Activated CD4-positive, alpha-beta T cell treated with anti-CD3 and anti-CD28 coated beads, Interleukin-2, amount 50 U/mL, for 4 hours (primary cell): Measurements from ENCODE around the gene CCDC68.
"Not testable (repeated sequence)": the region's sequence is repeated elsewhere in the genome, so short reads cannot be mapped to it uniquely, and the experiment has no call there.

Experiments used
- DNase-seq, 2 experiments: peaks; one replicate each; pipeline ENCODE4 v3.0.0-alpha.2; 2020

Gene CCDC68

GRCh38 chr18:54958704-54959625 lies at the start of gene CCDC68:
Gene CCDC68 (minus strand): TSS chr18:54959461. CDS start chr18:54942791, 16,670 bp downstream.
- no peak for DNase-seq

- DNase-seq = no peak
These were observed 48.3 kb upstream of the CCDC68 start for GRCh38 chr18:55007602-55008001.

GRCh38 chr18:55003695-55004094 lies 44.4 kb upstream of the CCDC68 start:
- DNase-seq = no peak

- no peak for DNase-seq
These were observed 43.0 kb upstream of the CCDC68 start for GRCh38 chr18:55002261-55002660.

GRCh38 chr18:55001394-55002024 lies 42.2 kb upstream of the CCDC68 start:
- no peak for DNase-seq

GRCh38 chr18:55000529-55000928 lies 41.3 kb upstream of the CCDC68 start:
- no peak for DNase-seq

GRCh38 chr18:54999016-54999415 lies 39.8 kb upstream of the CCDC68 start:
- DNase-seq = no peak

GRCh38 chr18:54995421-54996143 lies 36.3 kb upstream of the CCDC68 start:
- DNase-seq = no peak

- no peak for DNase-seq
These were observed 32.7 kb upstream of the CCDC68 start for GRCh38 chr18:54991981-54992380.

GRCh38 chr18:54984908-54985307 lies 25.6 kb upstream of the CCDC68 start:
- no peak for DNase-seq

GRCh38 chr18:54983791-54984190 lies 24.5 kb upstream of the CCDC68 start:
- no peak for DNase-seq

GRCh38 chr18:54983041-54983686 lies 23.9 kb upstream of the CCDC68 start:
- no peak for DNase-seq

GRCh38 chr18:54981076-54981475 lies 21.8 kb upstream of the CCDC68 start:
- DNase-seq = no peak

GRCh38 chr18:54975598-54975997 lies 16.3 kb upstream of the CCDC68 start:
- no peak for DNase-seq

GRCh38 chr18:54973046-54973445 lies 13.8 kb upstream of the CCDC68 start:
- no peak for DNase-seq

GRCh38 chr18:54968807-54969206 lies 9.5 kb upstream of the CCDC68 start:
- no peak for DNase-seq

- not testable (repeated sequence) for DNase-seq
These were observed 9.0 kb upstream of the CCDC68 start for GRCh38 chr18:54968237-54968636.

GRCh38 chr18:54967786-54968185 lies 8.5 kb upstream of the CCDC68 start:
- no peak for DNase-seq

- no peak for DNase-seq
These were observed 5.5 kb upstream of the CCDC68 start for GRCh38 chr18:54964741-54965140.

GRCh38 chr18:54962919-54963645 lies 3.8 kb upstream of the CCDC68 start:
- no peak for DNase-seq

- DNase-seq = no peak
These were observed 2.6 kb upstream of the CCDC68 start for GRCh38 chr18:54961868-54962267.

GRCh38 chr18:54961016-54961423 lies 1.8 kb upstream of the CCDC68 start:
- no peak for DNase-seq
